GM19328 (cell line): ENCODE data around the gene ASB9.
"Not testable (repeated sequence)": the region's sequence is repeated elsewhere in the genome, so short reads cannot be mapped to it uniquely, and the experiment has no call there.

ENCODE experiments used
- ATAC-seq: cut with Tn5 transposase; IDR thresholded peaks from one replicate; pipeline ENCODE4 v1.9.1; 2021; ENCODE audit warnings: mild to moderate bottlenecking, moderate library complexity; ENCODE audit not compliant: unreplicated experiment

ASB9 gene

DNA sequence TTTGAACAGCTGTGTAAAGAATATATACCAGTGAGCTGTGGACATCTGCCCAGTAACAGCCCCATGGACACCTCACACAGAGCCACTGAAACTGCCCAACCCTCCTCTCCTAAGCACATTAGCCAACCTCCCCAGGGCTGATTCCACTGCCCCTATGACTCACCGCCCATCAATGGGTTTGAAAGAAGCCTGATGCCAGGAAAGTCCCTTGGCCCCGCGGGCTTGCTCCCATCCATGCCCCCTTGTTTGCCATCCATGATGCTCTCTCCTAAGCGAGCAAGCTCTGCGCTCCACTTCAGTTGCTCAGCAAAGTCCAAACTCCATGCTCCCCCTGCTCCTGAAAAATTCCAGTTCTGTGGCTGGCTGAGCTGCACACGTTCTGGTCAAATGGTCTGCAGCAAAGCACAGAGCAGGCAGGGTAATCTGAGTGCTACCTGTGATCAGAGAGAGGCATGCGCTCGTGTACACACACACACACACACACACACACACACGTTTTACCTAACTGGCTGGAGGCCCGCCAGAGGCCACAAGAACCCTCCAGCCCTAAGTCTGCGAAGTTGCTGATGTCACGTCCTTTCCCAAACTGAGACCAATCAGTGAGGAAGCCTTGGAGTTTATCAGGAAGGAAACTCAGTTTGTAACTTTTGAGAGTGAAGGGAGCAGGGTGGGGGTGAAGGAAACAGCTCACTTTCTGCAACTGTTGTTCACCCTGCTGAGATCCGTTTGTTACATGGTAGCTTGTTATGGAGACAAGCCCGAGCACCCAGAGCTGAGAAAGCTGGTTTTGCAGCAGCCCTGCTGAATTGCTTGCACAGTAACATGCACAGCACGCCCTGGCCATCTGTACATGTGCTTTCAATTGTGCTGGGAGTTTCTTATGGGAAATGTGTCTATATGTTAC, at the start of gene ASB9:
TSS of gene ASB9 (minus strand) at position 466 of the 904 bp plus-strand sequence. CDS start at position 257, 209 bp downstream.
- ATAC-seq, result no peak

DNA sequence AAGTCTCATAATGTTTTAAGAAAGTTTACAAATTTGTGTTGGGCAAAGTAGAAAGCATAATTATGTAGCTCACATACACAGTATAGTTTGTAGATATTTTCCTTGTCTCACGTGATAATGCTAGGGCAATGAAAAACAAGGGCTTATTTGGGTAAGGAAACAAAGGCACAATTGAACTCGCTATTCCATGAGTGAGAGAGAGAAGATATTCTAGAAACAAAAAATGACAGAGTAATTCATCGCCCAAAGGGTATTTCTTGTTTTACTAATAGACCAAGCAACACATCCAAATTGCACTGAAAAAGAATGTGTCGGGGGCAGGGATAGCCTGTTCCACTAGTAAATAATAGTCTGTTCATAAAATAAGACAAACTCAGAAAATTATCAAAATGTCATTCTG, 49.2 kb upstream of the ASB9 start:
- no peak for ATAC-seq

GRCh38 chrX:15315509-15315908, 45.6 kb upstream of the ASB9 start, which contains the start of gene ASB11:
TSS of gene ASB11 (minus strand) at chrX:15315640. CDS start at chrX:15315605, 35 bp downstream.
- ATAC-seq, result no peak

GRCh38 chrX:15314472-15314871, 44.6 kb upstream of the ASB9 start:
- no peak for ATAC-seq

DNA sequence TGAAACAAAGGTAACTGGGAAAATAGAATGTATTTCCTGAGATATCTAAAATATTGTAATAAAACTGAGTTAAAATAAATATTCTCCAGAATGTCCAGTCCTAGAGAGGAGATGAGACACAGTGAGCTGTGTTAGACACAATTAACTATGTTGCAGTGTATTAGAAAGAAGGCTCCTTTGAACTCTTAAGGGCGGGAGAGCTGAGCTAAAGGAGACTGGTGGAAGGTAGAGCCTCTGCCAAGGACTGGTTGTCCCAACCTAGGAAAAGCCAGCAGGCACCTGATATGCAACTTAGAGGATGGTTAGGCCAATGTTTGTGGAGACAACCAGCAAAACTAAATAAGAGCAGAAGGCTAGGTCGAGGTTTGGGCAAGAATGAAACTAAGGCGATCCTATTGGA, 41.2 kb upstream of the ASB9 start:
- ATAC-seq, result no peak

DNA sequence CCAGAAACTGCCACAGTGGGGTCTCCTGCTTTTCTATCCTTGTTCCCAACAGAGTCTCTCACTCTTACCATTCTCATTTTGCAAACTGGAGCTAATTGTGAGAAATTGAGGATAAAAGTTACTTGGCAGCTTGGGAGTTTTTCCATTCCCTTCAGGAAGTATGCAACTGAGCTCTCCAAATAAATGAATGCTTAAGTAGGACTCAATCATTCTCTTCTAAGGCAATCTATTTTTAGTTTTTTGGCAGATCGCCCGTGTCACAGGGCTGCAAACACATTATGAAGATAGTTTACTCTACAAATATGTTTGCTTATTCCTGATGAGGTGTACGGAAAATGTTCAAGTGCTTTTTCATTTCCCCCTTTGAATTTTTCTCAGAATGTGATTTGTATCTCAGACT, 40.2 kb upstream of the ASB9 start:
- ATAC-seq, result no peak

GRCh38 chrX:15305899-15306298, 36.0 kb upstream of the ASB9 start:
- not testable (repeated sequence) for ATAC-seq

GRCh38 chrX:15301924-15302323, 32.0 kb upstream of the ASB9 start:
- ATAC-seq, result no peak

DNA sequence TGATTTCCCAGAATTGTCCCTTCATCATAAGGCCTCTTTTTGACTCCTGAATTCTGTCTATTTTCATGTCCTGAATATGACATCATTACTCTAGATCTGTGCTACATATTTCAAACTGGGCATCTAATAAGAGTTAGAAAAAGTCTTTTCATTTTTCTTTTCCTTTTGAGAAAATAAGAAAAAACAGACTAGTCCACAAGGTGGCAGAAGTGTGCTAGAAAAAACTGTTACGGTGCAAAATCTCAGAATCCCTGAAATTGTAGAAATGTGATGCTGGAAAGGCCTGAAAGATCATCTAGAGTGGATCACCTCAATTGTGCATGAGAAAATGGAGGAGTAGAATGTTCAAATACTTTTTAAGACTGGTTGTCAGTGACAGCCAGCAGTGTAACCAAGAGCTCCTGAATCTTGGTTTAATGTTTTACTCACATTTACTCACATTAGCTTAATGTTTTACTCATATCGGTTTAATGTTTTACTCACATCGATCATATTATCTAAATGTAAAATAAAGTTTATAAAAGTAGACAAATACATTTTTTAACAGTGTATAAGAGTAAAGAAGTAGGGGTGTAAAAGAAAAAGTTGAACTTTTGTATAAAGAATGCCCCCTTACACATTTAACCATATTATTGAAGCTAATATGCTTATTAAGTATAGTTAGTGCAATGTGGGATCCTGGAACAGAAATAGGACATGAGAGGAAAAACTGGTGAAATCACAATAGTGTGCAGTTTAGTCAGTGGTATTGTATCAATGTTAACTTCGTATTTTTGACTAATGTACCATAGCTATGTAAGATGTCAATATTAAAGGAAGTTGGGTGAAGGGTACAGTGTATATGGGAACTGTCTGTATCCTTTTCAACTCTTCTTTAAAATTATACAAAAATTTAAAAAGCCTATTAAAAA, 30.3 kb upstream of the ASB9 start:
- no peak for ATAC-seq

- no peak for ATAC-seq
These were observed 28.9 kb upstream of the ASB9 start for GRCh38 chrX:15298780-15299179.

DNA sequence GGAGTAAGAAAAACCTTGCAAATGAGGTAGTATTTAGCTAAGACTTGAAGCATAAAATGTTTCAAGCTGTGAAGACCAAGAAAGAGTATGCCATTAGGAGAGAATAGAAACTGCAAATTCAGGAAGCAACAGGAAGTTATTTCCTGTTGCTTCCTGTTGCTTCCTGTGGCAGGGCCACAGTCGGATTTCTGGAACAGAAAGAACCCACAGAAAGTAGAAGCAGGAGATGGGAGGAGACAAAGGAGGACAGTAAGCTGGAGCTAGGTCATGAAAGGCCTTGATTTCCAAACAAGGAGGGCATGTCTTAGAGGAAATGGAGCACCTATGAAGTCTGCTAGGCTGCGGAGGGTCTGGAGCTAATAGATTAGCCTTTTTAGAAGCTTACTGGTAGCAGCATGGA, 28.3 kb upstream of the ASB9 start:
- no peak for ATAC-seq

DNA sequence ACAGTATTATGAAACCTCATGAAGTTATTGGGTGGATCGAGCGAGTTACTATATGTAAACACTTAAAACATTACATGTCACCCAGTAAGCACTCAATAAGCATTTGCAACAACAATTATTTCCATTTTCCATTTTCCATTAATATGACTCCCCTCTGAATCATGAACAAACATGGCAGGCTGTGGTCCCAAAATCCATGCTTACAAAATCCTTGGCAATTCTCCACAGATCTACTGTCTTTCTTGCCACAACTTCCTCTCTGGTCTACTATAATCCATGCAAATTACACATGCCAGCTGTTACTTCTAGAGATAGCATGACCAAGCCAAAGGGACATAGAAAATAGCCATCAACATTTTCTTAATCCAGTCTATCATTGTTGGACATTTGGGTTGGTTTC, 23.6 kb upstream of the ASB9 start:
- no peak for ATAC-seq

- no peak for ATAC-seq
These were observed 23.0 kb upstream of the ASB9 start for GRCh38 chrX:15292861-15293260.

DNA sequence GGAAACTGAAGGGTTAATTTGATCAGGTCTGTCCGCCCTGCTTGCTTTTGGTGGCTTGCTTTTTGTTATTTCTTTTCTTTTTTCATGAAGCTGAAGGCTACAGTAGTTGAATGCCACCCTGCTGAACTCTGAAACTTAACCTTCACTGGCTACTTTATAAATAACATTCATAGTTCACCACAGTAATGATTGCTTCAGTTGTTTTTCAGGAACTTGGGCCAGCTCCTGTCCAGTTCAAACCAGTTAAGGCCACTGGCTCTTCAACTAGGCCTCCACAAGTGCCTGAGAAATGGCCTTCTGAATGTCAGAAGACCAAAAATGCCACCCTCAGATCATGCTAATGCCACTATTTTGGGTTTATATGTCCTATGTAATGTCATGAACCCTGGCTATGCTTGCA, 7.7 kb upstream of the ASB9 start:
- ATAC-seq, result no peak

- no peak for ATAC-seq
These were observed 5.1 kb upstream of the ASB9 start for GRCh38 chrX:15274946-15275345.

DNA sequence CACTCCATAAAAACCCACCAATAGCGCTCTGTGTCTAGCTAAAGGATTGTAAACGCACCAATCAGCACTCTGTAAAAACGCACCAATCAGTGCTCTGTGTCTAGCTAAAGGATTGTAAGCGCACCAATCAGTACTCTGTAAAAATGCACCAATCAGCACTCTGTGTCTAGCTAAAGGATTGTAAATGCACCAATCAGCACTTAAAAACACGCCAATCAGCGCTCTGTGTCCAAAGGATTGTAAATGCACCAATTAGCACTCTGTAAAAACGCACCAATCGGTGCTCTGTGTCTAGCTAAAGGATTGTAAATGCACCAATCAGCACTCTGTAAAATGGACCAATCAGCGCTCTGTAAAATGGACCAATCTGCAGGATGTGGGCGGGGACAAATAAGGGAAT, 3.4 kb upstream of the ASB9 start:
- ATAC-seq, result not testable (repeated sequence)

DNA sequence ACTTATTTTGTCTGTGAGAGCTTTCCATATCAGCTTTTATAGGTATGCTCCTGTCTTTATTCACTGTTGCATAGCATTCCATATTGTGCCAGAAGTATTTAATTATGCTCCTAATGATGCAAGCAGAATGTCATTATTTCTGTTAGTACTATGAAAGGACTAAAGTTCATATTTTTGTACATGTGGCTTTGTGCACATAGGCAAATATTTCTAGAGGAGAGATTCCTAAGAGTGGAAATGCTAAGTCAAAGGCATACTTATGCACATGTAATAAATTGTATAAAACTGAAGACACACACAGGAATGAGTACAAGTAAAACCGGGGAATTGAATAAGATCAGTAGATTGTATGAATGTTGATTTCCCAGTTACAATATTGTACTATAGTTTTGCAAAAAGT, 1.9 kb upstream of the ASB9 start:
- ATAC-seq, result no peak

GRCh38 chrX:15269120-15269519, 763 bp downstream of the ASB9 start:
- ATAC-seq, result no peak

- no peak for ATAC-seq
These were observed 15.0 kb downstream of the ASB9 start for GRCh38 chrX:15254852-15255251.

DNA sequence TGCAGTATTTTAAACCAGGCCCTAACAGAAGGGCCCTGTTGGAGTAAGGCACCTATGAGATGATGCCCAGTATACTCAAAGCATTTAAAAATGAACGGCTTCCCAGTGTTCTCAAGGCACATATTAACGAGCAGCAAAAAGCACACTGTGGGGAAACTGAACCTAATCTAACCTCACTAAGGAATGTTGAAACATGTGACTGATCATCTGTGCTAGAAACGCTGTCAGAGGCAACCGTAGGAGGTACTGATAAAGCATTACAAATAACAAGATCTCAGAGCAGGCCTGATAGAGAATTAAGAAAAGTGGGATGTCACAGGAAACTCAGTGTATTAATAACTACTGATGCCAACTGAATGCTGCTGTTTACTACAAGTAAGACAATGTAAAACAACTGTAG, 24.0 kb downstream of the ASB9 start:
- no peak for ATAC-seq

DNA sequence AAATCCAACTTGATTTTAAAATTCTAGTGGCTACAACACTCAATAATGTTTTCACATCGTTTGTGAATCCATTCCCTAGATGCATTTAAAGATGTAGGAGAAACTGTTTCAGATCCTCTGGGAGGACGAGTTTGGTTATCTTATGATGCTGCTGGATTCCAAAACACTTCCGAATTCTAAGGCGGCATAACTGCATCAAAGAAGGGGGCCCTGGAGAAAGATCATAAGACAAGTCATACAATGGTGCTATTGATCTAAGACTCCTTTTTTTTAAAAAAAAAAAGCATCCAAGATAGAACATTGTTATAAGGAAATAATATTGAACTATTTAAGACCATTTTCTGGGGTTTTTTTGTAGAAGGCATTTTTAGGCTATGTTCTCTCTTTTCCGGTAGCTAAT, 25.5 kb downstream of the ASB9 start:
- ATAC-seq, result no peak
